ENCODE results near the gene TNRC18.

The TNRC18 gene

DNA sequence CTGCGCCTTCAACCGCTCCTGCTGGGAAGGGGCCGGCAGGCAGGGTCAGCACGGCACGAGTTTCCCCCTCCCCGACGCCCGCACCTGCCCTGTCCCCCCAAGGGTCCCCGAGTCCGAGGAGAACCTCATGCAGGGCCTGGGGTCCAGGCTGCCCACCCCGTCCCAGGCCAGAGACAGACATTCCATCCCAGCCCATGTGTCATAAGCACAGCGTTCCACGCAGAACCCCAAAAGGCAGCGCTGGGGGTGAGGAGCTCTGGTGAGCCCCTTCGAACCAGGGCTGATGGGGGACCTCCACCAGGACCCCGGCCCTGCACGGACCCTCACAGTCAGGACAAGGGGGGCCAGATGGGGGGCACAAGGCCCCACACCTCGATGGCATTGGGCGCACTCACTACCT, 49.2 kb downstream of the TNRC18 start:
- Histone ChIP-seq H2AFZ (ENCODE audit: low read length) (no peak overlapping the region), H3K36me3 (ENCODE audit: insufficient read depth, low read length) (peaks cover 33% of the 10 kb centered on the region), H3K9ac (ENCODE audit: low read length) (no peak overlapping the region), H4K20me1 (ENCODE audit: insufficient read depth, low read length) (no peaks in the 10 kb centered on the region), H3F3A (ENCODE audit: insufficient read depth, low read length) (no peaks in the 10 kb centered on the region), H3K9me3 (ENCODE audit: low read length) (no peaks in the 10 kb centered on the region), H3K9me2 (ENCODE audit: low read depth, low read length) (no peaks in the 10 kb centered on the region), H3K4me3 (ENCODE audit: low read depth, low read length, poor library complexity, severe bottlenecking) (no peak overlapping the region), H3K27me3 (ENCODE audit: insufficient read depth, low read length) (no peaks in the 10 kb centered on the region), H3K27ac (ENCODE audit: low read depth, low read length, poor library complexity, severe bottlenecking) (no peak overlapping the region), H3K4me2 (ENCODE audit: low read length) (no peak overlapping the region), H3K4me1 (ENCODE audit: insufficient read depth, low read length, severe bottlenecking) (peaks cover 6% of the 10 kb centered on the region), H3K79me2 (ENCODE audit: insufficient read depth, low read length) (no peaks in the 10 kb centered on the region)
- no peak for TF ChIP-seq EZH2 (IDR thresholded peaks at IDR 0.05; ENCODE audit: borderline replicate concordance, low read length)
- TF ChIP-seq, protein P1, sequence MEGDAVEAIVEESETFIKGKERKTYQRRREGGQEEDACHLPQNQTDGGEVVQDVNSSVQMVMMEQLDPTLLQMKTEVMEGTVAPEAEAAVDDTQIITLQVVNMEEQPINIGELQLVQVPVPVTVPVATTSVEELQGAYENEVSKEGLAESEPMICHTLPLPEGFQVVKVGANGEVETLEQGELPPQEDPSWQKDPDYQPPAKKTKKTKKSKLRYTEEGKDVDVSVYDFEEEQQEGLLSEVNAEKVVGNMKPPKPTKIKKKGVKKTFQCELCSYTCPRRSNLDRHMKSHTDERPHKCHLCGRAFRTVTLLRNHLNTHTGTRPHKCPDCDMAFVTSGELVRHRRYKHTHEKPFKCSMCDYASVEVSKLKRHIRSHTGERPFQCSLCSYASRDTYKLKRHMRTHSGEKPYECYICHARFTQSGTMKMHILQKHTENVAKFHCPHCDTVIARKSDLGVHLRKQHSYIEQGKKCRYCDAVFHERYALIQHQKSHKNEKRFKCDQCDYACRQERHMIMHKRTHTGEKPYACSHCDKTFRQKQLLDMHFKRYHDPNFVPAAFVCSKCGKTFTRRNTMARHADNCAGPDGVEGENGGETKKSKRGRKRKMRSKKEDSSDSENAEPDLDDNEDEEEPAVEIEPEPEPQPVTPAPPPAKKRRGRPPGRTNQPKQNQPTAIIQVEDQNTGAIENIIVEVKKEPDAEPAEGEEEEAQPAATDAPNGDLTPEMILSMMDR (IDR thresholded peaks at IDR 0.05; ENCODE audit: low read length): no peak

DNA sequence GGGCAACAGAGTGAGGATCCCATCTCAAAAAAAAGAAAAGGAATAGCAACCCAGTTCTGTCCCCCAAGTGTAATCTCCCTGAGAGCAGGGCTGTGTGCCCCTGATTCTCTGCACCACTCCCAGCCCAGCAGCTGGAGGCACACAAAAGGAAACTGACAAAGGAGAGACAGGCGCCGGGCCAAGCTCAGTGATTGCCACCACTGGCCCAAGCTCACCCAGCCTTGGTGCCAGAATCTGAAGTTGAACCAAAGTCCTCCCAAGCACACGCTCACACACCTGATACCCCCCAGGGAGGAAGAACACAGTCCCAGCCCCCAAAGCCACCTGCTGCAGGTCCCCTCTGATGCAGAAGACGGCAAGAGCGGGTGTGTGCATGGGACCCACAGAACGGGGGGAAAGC, 50.3 kb downstream of the TNRC18 start:
- TF ChIP-seq, protein P1 (IDR thresholded peaks at IDR 0.05; ENCODE audit: low read length): no peak
- TF ChIP-seq EZH2 (IDR thresholded peaks at IDR 0.05; ENCODE audit: borderline replicate concordance, low read length): no peak
- H3K9me2 ChIP-seq (ENCODE audit: low read depth, low read length): no peaks in the 10 kb centered on the region
- no peaks in the 10 kb centered on the region for H3F3A ChIP-seq (ENCODE audit: insufficient read depth, low read length)
- no peak overlapping the region for H2AFZ ChIP-seq (ENCODE audit: low read length)
- no peak overlapping the region for H3K4me3 ChIP-seq (ENCODE audit: low read depth, low read length, poor library complexity, severe bottlenecking)
- peaks cover 6% of the 10 kb centered on the region for H3K4me1 ChIP-seq (ENCODE audit: insufficient read depth, low read length, severe bottlenecking)
- peaks cover 33% of the 10 kb centered on the region for H3K36me3 ChIP-seq (ENCODE audit: insufficient read depth, low read length)
- H4K20me1 ChIP-seq (ENCODE audit: insufficient read depth, low read length): no peaks in the 10 kb centered on the region
- H3K4me2 ChIP-seq (ENCODE audit: low read length): no peak overlapping the region
- H3K27ac ChIP-seq (ENCODE audit: low read depth, low read length, poor library complexity, severe bottlenecking): no peak overlapping the region
- H3K27me3 ChIP-seq (ENCODE audit: insufficient read depth, low read length): no peaks in the 10 kb centered on the region
- no peaks in the 10 kb centered on the region for H3K9me3 ChIP-seq (ENCODE audit: low read length)
- no peak overlapping the region for H3K9ac ChIP-seq (ENCODE audit: low read length)
- no peaks in the 10 kb centered on the region for H3K79me2 ChIP-seq (ENCODE audit: insufficient read depth, low read length)

DNA sequence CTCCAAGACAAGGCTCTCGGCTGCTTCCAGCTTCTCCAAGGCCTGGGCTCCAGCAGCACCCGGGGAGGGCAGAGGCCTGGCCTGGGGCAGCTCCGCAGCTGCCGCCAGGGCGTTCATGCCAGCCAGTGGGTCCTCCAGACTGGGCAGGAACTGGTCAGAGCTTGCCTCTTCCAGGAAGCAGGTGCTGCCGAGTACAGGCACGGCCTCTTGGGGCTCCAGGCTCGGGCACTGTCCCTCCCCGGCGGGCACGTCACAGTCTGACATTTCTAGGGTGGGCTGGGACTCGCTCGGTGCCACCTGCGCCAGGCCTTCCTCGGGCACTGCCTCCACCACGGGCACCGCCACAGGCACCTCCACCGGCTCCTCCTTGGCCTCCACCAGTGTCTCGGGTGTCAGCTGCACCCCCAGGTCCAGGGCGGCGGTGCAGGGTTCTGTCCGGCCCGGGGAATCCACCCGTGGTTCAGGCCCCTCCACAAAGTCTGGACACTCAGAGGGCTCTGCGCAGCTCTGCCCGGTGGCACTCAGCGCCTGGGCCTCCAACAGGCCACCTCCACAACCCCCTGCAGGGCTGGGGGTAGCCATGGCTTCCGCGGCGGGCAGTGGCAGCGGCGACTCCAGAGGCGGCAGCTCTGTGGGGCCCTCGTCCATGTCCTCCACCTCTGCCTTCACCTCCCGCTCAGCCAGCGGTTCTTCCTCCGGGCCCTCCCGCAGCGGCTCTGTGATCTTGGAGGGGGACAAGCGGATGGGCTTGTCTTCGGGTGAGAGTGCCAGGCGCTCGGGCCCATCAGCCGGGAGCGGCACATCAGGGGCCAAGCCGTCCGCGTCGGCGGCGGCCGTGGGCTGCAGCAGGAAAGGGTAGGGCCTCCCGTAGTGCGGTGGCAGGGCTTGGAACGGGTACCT, 52.9 kb downstream of the TNRC18 start:
- no peak for TF ChIP-seq EZH2 (IDR thresholded peaks at IDR 0.05; ENCODE audit: borderline replicate concordance, low read length)
- TF ChIP-seq, protein P1 (IDR thresholded peaks at IDR 0.05; ENCODE audit: low read length): no peak
- Histone ChIP-seq H2AFZ (ENCODE audit: low read length) (no peak overlapping the region), H4K20me1 (ENCODE audit: insufficient read depth, low read length) (no peaks in the 10 kb centered on the region), H3K27ac (ENCODE audit: low read depth, low read length, poor library complexity, severe bottlenecking) (no peak overlapping the region), H3F3A (ENCODE audit: insufficient read depth, low read length) (no peaks in the 10 kb centered on the region), H3K36me3 (ENCODE audit: insufficient read depth, low read length) (peaks cover 33% of the 10 kb centered on the region), H3K4me2 (ENCODE audit: low read length) (no peak overlapping the region), H3K4me3 (ENCODE audit: low read depth, low read length, poor library complexity, severe bottlenecking) (no peak overlapping the region), H3K4me1 (ENCODE audit: insufficient read depth, low read length, severe bottlenecking) (no peaks in the 10 kb centered on the region), H3K27me3 (ENCODE audit: insufficient read depth, low read length) (no peaks in the 10 kb centered on the region), H3K79me2 (ENCODE audit: insufficient read depth, low read length) (no peaks in the 10 kb centered on the region), H3K9ac (ENCODE audit: low read length) (no peak overlapping the region), H3K9me2 (ENCODE audit: low read depth, low read length) (no peaks in the 10 kb centered on the region), H3K9me3 (ENCODE audit: low read length) (no peaks in the 10 kb centered on the region)
